Tibial artery (tissue), 4 donors: Measurements from ENCODE around the gene TAB2.

Source experiments
- DNase-seq, 2 donors: peaks; one replicate each; pipeline ENCODE4 v3.0.0-alpha.2; 2019
- H3K27ac ChIP-seq, 2 donors: fragments of 200-600 bp; sonication (generic) in 1 of 2; 1 replicate in 1 of 2; 2 replicates in 1 of 2; pipeline ENCODE4 v1.5.1; 2018 to 2019; ENCODE audit warnings: mild to moderate bottlenecking in 1 of 2
- H3K27me3 ChIP-seq, 2 donors: fragments of 200-600 bp; sonication (generic) in 1 of 2; one replicate each; pipeline versions ENCODE4 v1.5.1 to v1.6.0; 2016 to 2019
- H3K36me3 ChIP-seq, 3 donors: fragments of 200-600 bp; sonication (generic) in 2 of 3; one replicate each; pipeline ENCODE4 v1.5.1; 2016 to 2019; ENCODE audit warnings: mild to moderate bottlenecking in 2 of 3
- H3K4me1 ChIP-seq, 4 donors: fragments of 200-600 bp; sonication (generic) in 2 of 4; 1 replicate in 3 of 4; 2 replicates in 1 of 4; pipeline ENCODE4 v1.5.1; 2016 to 2019
- H3K4me3 ChIP-seq, 2 donors: fragments of 200-600 bp; sonication (generic) in 1 of 2; 1 replicate in 1 of 2; 2 replicates in 1 of 2; pipeline ENCODE4 v1.5.1; 2018 to 2019; ENCODE audit warnings: mild to moderate bottlenecking in 2 of 2
- H3K9me3 ChIP-seq, 3 donors: fragments of 200-600 bp; sonication (generic) in 1 of 3; one replicate each; pipeline ENCODE4 v1.5.1; 2016 to 2019
- CTCF ChIP-seq, 2 experiments: fragments of 200-600 bp in 1 of 2; fragments of 450-650 bp in 1 of 2; IDR thresholded peaks; one replicate each; pipeline ENCODE4 v1.5.1; 2017 to 2019; ENCODE audit warnings: antibody characterized with exemption in 2 of 2, mild to moderate bottlenecking in 1 of 2, moderate library complexity in 1 of 2
- intact Hi-C: fragments of 100-400 bp; cut with DNase I; formaldehyde crosslinking; loops from one replicate; pipeline ENCODE4 v1.15.0; 2023; ENCODE audit warnings: low total_unique reads

Gene TAB2

GRCh38 chr6:149354009-149354408, 36.5 kb downstream of the TAB2 start:
- H3K4me1 ChIP-seq = peaks cover 0 to under 1% (median 0%) of the 10 kb centered on the region in 4 donors
- no peak overlapping the region for H3K27ac ChIP-seq
- DNase-seq = no peak
- intact Hi-C loops = no loop called here
- no peaks in the 10 kb centered on the region for H3K36me3 ChIP-seq
- H3K4me3 ChIP-seq = no peak overlapping the region
- no peaks in the 10 kb centered on the region for H3K9me3 ChIP-seq
- no peak for TF ChIP-seq CTCF (IDR thresholded peaks at IDR 0.05)
- no peaks in the 10 kb centered on the region for H3K27me3 ChIP-seq

- Histone ChIP-seq H3K36me3 (no peaks in the 10 kb centered on the region), H3K27ac (no peak overlapping the region), H3K4me3 (no peak overlapping the region), H3K9me3 (no peaks in the 10 kb centered on the region), H3K27me3 (no peaks in the 10 kb centered on the region), H3K4me1 (peaks cover 0 to 4% (median 0%) of the 10 kb centered on the region in 4 donors)
- TF ChIP-seq CTCF (IDR thresholded peaks at IDR 0.05) = no peak
- intact Hi-C loops = no loop called here
- no peak for DNase-seq
Observed at GRCh38 chr6:149356081-149356750, 38.7 kb downstream of the TAB2 start.

- no peak for DNase-seq
- H3K27me3 ChIP-seq = no peaks in the 10 kb centered on the region
- TF ChIP-seq CTCF (IDR thresholded peaks at IDR 0.05) = no peak
- H3K9me3 ChIP-seq = no peaks in the 10 kb centered on the region
- peaks cover 0 to 4% (median 0%) of the 10 kb centered on the region in 4 donors for H3K4me1 ChIP-seq
- no peak overlapping the region for H3K4me3 ChIP-seq
- intact Hi-C loops = no loop called here
- no peaks in the 10 kb centered on the region for H3K36me3 ChIP-seq
- no peak overlapping the region for H3K27ac ChIP-seq
Observed at GRCh38 chr6:149357726-149358538, 40.4 kb downstream of the TAB2 start.

GRCh38 chr6:149359440-149359839, 41.9 kb downstream of the TAB2 start:
- Histone ChIP-seq H3K36me3 (no peaks in the 10 kb centered on the region), H3K27me3 (no peaks in the 10 kb centered on the region), H3K4me3 (no peak overlapping the region), H3K9me3 (no peaks in the 10 kb centered on the region), H3K4me1 (peaks cover 0 to 14% (median 4%) of the 10 kb centered on the region in 4 donors), H3K27ac (no peak overlapping the region)
- no peak for DNase-seq
- intact Hi-C loops = no loop called here
- TF ChIP-seq CTCF (IDR thresholded peaks at IDR 0.05) = no peak

- intact Hi-C loops = no loop called here
- no peak overlapping the region for H3K4me3 ChIP-seq
- no peaks in the 10 kb centered on the region for H3K27me3 ChIP-seq
- peaks cover 0 to 25% (median 6%) of the 10 kb centered on the region in 4 donors for H3K4me1 ChIP-seq
- DNase-seq = no peak
- no peak overlapping the region for H3K27ac ChIP-seq
- no peaks in the 10 kb centered on the region for H3K36me3 ChIP-seq
- H3K9me3 ChIP-seq = no peaks in the 10 kb centered on the region
- no peak for TF ChIP-seq CTCF (IDR thresholded peaks at IDR 0.05)
Observed at GRCh38 chr6:149360536-149360935, 43.0 kb downstream of the TAB2 start.
